ENCODE results near the gene PKD2. TPM values are rescaled to one million over a fixed set of nuclear protein-coding genes. Genes with fewer than 3 reads are reported as not detected.
A peak's percentile ranks its signal among the peaks of the same experiment; 100 is the strongest.

PKD2 gene
- total and polyA plus RNA-seq, 4 donors, result 8.5 to 71.2 (median 17.1) TPM

DNA sequence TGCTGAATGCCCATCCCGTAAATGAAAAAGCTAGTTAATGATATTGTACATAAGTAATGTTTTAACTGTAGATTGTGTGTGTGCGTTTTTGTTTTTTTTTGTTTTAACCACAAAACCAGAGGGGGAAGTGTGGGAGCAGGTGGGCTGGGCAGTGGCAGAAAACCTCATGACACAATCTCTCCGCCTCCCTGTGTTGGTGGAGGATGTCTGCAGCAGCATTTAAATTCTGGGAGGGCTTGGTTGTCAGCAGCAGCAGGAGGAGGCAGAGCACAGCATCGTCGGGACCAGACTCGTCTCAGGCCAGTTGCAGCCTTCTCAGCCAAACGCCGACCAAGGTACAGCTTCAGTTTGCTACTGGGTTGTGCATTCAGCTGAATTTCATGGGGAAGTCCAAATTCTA lies 32.0 kb upstream of the PKD2 start, which contains the start of gene SPP1:
Gene SPP1 (plus strand): TSS at position 249 of the 400 bp plus-strand sequence. CDS start 1,182 bp downstream, outside the sequence.
- ATAC-seq (ENCODE audit: insufficient read depth, low FRiP score), result no peak
- Histone ChIP-seq H3K9ac (ENCODE audit: insufficient read depth in 1 of 2, low read length in 2 of 2) (no peak within 1 kb of the TSS), H3K4me1 (ENCODE audit: control insufficient read depth in 5 of 5, insufficient read depth in 5 of 5, low read length in 5 of 5) (peaks cover 0 to 3% (median 0%) of the 10 kb centered on the region in 5 donors), H3K27me3 (ENCODE audit: control insufficient read depth in 3 of 3, insufficient read depth in 3 of 3, low read length in 2 of 3) (peaks cover 0 to 14% (median 9%) of the 10 kb centered on the region in 3 donors), H3K9me3 (ENCODE audit: control insufficient read depth in 4 of 4, insufficient read depth in 3 of 4, low read length in 3 of 4) (peaks cover 0 to 2% (median 0%) of the 10 kb centered on the region in 4 donors), H3K36me3 (ENCODE audit: control insufficient read depth in 4 of 4, insufficient read depth in 4 of 4, low read length in 4 of 4) (no peaks in the 10 kb centered on the region), H3K4me3 (no peak within 1 kb of the TSS), H3K27ac (ENCODE audit: low read depth in 1 of 2, low read length in 1 of 2) (no peak within 1 kb of the TSS)
- 20 to 30% methylated on average over 8 of the region's 8 CpGs for WGBS, 2 donors
- TF ChIP-seq, protein P1, sequence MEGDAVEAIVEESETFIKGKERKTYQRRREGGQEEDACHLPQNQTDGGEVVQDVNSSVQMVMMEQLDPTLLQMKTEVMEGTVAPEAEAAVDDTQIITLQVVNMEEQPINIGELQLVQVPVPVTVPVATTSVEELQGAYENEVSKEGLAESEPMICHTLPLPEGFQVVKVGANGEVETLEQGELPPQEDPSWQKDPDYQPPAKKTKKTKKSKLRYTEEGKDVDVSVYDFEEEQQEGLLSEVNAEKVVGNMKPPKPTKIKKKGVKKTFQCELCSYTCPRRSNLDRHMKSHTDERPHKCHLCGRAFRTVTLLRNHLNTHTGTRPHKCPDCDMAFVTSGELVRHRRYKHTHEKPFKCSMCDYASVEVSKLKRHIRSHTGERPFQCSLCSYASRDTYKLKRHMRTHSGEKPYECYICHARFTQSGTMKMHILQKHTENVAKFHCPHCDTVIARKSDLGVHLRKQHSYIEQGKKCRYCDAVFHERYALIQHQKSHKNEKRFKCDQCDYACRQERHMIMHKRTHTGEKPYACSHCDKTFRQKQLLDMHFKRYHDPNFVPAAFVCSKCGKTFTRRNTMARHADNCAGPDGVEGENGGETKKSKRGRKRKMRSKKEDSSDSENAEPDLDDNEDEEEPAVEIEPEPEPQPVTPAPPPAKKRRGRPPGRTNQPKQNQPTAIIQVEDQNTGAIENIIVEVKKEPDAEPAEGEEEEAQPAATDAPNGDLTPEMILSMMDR (IDR thresholded peaks at IDR 0.05; ENCODE audit: control extremely low read depth, extremely low read depth), result no peak
- peak in 2 of 3 donors; percentile 4 to 6 for DNase-seq

DNA sequence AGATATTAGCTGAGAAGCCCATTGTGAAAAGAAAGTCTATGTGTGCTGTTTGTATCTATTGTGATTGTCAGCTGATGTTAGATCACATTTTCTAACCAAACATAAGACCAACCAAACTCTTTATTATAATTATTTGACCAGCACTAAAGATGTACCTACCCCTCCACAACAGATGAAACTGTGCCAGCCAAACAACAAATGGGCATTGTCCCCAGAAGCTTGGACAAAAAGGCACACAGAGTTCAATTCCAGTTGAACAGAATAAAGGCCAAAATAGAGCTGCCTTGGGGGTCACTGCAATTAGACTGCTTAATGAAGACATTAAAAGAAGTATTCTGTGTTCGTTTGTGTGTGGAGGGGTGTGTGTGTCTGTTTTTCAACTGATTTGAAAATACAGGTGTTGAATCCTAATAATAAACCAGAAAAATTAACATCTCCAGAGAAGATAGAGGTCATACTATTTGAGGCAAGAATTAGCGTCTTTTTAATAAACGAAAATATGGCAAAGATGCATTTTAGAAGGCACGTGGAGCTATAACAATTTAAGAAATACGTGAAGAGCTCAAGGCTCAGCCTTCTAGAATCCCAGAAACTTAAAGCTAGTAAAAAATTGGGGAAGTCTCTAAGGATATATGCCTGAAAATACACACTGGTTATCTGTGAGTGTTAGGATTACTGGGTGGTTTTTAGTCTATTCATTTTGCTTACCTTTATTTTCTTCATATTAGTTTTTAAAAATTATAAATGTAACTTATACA lies 29.7 kb upstream of the PKD2 start:
- no peak for ATAC-seq (ENCODE audit: insufficient read depth, low FRiP score)
- WGBS, 2 donors, result 90 to 95% methylated on average over 5 of the region's 5 CpGs
- peaks cover 0 to 2% (median 0%) of the 10 kb centered on the region in 4 donors for H3K9me3 ChIP-seq (ENCODE audit: control insufficient read depth in 4 of 4, insufficient read depth in 3 of 4, low read length in 3 of 4)
- TF ChIP-seq, protein P1 (IDR thresholded peaks at IDR 0.05; ENCODE audit: control extremely low read depth, extremely low read depth), result no peak
- H3K27me3 ChIP-seq (ENCODE audit: control insufficient read depth in 3 of 3, insufficient read depth in 3 of 3, low read length in 2 of 3), result peaks cover 0 to 14% (median 9%) of the 10 kb centered on the region in 3 donors
- H3K4me1 ChIP-seq (ENCODE audit: control insufficient read depth in 5 of 5, insufficient read depth in 5 of 5, low read length in 5 of 5), result peaks cover 0 to 3% (median 0%) of the 10 kb centered on the region in 5 donors
- no peaks in the 10 kb centered on the region for H3K36me3 ChIP-seq (ENCODE audit: control insufficient read depth in 4 of 4, insufficient read depth in 4 of 4, low read length in 4 of 4)
- no peak overlapping the region for H3K27ac ChIP-seq (ENCODE audit: low read depth in 1 of 2, low read length in 1 of 2)
- no peak overlapping the region for H3K9ac ChIP-seq (ENCODE audit: insufficient read depth in 1 of 2, low read length in 2 of 2)
- no peak overlapping the region for H3K4me3 ChIP-seq
- no peak for DNase-seq

DNA sequence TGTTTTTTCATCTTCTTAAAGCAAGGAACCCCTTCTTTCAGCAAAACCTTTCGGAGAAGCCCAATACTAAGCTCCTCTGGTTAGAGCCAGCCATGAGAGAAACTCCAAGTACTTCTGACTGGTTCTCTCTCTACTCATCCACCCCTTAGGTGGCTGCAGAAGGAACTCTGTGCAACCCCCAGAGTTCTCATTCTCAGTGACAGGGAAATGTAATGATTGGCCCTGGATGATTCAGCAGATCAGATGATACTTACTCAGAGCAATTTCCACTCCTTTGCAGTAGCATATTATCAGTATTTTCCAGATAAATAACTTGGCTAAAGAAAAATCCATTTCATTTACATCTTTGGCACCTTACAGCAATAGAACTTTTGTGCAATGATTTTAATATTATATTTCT lies 28.8 kb upstream of the PKD2 start:
- Histone ChIP-seq H3K27ac (ENCODE audit: low read depth in 1 of 2, low read length in 1 of 2) (no peak overlapping the region), H3K9me3 (ENCODE audit: control insufficient read depth in 4 of 4, insufficient read depth in 3 of 4, low read length in 3 of 4) (peaks cover 0 to 2% (median 0%) of the 10 kb centered on the region in 4 donors), H3K4me3 (no peak overlapping the region), H3K36me3 (ENCODE audit: control insufficient read depth in 4 of 4, insufficient read depth in 4 of 4, low read length in 4 of 4) (no peaks in the 10 kb centered on the region), H3K27me3 (ENCODE audit: control insufficient read depth in 3 of 3, insufficient read depth in 3 of 3, low read length in 2 of 3) (peaks cover 0 to 14% (median 9%) of the 10 kb centered on the region in 3 donors), H3K4me1 (ENCODE audit: control insufficient read depth in 5 of 5, insufficient read depth in 5 of 5, low read length in 5 of 5) (no peaks in the 10 kb centered on the region), H3K9ac (ENCODE audit: insufficient read depth in 1 of 2, low read length in 2 of 2) (no peak overlapping the region)
- TF ChIP-seq, protein P1 (IDR thresholded peaks at IDR 0.05; ENCODE audit: control extremely low read depth, extremely low read depth), result no peak
- 91 to 100% methylated on average over 1 of the region's 1 CpG for WGBS, 2 donors
- DNase-seq, result no peak
- no peak for ATAC-seq (ENCODE audit: insufficient read depth, low FRiP score)

All from lung (tissue), 12 donors.